ENCODE results near the gene SIK2. TPM values are rescaled to one million over a fixed set of nuclear protein-coding genes. Genes with fewer than 3 reads are reported as not detected.

The SIK2 gene
- total RNA-seq, 1 donor from 2014 or later, result 10.0 TPM

DNA sequence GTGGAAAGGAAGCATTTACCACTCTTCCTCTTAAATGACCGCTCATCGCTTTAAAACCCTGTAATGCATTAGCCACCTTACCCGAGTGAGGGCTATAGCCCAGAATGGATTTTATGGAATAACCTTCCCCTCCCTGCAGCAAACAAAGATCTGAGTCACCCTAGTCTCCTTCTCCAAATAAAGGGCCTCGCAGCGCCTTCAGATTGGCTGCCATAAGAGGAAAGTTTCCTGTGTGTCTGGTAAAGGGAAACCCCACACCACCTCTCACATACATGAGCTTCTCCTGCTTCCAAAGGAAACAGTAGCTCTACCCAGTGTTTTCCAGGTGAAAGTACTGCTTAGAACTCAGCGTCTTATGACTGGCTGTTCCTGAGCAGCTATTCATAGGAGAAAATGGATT lies 116.2 kb downstream of the SIK2 start:
- intact Hi-C loops (cut with micrococcal nuclease), result no loop called here
- peaks cover 4% of the 10 kb centered on the region for H3K9me3 Mint-ChIP-seq
- no peak overlapping the region for H3K27ac Mint-ChIP-seq
- peaks cover 82% of the 10 kb centered on the region for H3K36me3 Mint-ChIP-seq (ENCODE audit: low read depth)
- POLR2A ChIA-PET, result no interaction called here
- DNase-seq, result no peak
- no peak for ATAC-seq (ENCODE audit: low read depth)
- H3K4me1 Mint-ChIP-seq, result peaks cover 26% of the 10 kb centered on the region
- CTCF ChIA-PET, result no interaction called here
- H3K27me3 Mint-ChIP-seq, result no peaks in the 10 kb centered on the region
- H3K4me3 Mint-ChIP-seq, result no peak overlapping the region
- no peak for TF ChIP-seq CTCF (IDR thresholded peaks at IDR 0.05)

- TF ChIP-seq CTCF (IDR thresholded peaks at IDR 0.05), result no peak
- intact Hi-C loops (cut with micrococcal nuclease), result no loop called here
Observed at GRCh38 chr11:111718859-111719258, 116.6 kb downstream of the SIK2 start.

DNA sequence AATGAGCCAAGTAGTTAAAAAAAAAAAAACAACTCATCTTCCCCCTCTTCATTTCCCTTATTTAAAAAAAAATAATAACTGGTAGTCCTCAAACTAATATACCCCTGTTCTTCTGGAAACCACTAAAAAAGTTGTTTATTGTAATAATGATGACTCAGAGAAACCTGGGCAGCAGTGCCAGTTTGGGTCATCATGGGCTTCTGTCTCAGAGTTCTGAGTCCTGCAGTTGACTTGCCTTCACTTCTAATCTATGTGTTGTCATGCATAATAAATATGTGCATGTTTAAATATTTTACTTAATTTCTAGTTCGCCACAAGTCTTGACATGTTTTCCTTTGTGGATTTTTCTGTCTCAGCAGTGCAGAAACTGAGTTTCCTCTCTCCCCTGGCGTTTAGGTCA lies 117.1 kb downstream of the SIK2 start:
- Mint-ChIP-seq H3K27me3 (no peaks in the 10 kb centered on the region), H3K4me3 (no peak overlapping the region), H3K9me3 (peaks cover under 1% of the 10 kb centered on the region), H3K27ac (no peak overlapping the region), H3K36me3 (ENCODE audit: low read depth) (peaks cover 84% of the 10 kb centered on the region), H3K4me1 (peaks cover 20% of the 10 kb centered on the region)
- TF ChIP-seq CTCF (IDR thresholded peaks at IDR 0.05), result no peak
- ChIA-PET CTCF (no interaction called here), POLR2A (no interaction called here)
- intact Hi-C loops (cut with micrococcal nuclease), result no loop called here
- ATAC-seq (ENCODE audit: low read depth), result no peak
- DNase-seq, result no peak

More at GRCh38 chr11:111718859-111719258, 116.6 kb downstream of the SIK2 start:
- ATAC-seq (ENCODE audit: low read depth), result no peak
- Mint-ChIP-seq H3K36me3 (ENCODE audit: low read depth) (peaks cover 84% of the 10 kb centered on the region), H3K9me3 (peaks cover 4% of the 10 kb centered on the region), H3K27me3 (no peaks in the 10 kb centered on the region), H3K4me3 (no peak overlapping the region), H3K4me1 (peaks cover 25% of the 10 kb centered on the region), H3K27ac (no peak overlapping the region)
- POLR2A ChIA-PET, result no interaction called here
- no peak for DNase-seq
- CTCF ChIA-PET, result no interaction called here

DNA sequence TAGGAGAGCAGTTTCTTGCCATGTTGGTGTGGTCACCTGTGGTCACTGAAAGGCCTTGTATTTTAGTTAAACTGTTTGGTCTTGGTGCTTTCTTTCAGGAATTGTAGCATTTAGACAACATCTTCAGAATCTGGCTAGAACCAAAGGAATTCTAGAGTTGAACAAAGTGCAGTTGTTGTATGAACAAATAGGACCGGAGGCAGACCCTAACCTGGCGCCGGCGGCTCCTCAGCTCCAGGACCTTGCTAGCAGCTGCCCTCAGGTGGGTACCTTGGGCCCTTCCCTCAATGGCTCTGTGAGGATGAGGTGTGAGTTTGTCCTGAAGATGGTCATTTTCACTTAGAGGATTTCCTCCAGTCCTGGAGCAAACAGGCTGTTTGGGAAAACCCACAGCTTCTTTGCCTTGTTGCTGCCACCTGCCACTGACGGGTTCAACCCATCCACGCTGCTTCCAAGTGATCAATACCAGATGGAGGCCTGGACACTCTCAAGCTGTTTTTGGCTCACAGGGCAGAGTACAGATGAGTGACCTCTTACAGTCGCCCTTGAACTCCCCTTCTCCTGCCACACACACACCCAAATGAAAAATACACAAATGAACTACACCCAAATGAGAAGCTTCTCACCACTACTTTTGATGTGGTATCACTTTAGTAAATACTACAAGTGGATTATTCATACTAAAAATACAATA lies 118.7 kb downstream of the SIK2 start:
- Mint-ChIP-seq H3K27me3 (no peaks in the 10 kb centered on the region), H3K9me3 (no peaks in the 10 kb centered on the region), H3K27ac (no peak overlapping the region), H3K4me1 (peaks cover 9% of the 10 kb centered on the region), H3K36me3 (ENCODE audit: low read depth) (peaks cover 87% of the 10 kb centered on the region), H3K4me3 (no peak overlapping the region)
- ATAC-seq (ENCODE audit: low read depth), result no peak
- intact Hi-C loops (cut with micrococcal nuclease), result no loop called here
- no peak for TF ChIP-seq CTCF (IDR thresholded peaks at IDR 0.05)
- ChIA-PET CTCF (no interaction called here), POLR2A (no interaction called here)
- DNase-seq, result no peak

DNA sequence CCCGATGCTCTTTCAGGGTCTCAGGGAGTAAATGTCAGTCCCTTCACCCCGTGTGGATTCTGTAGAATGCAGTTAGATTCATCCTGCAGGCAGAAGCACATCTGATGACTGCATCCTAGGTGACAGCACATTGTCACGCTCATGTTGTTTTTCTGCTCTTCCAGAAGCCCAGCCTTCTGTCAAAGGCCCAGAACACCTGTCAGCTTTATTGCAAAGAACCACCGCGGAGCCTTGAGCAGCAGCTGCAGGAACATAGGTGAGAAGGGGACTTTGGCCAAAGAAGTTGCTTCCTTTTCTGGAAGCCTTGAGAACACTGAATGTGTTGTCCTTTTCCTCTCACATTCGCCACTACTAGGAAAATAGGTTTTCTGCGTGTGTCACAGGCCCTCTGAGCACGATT lies 120.3 kb downstream of the SIK2 start:
- CTCF ChIA-PET, result no interaction called here
- H3K4me3 Mint-ChIP-seq, result no peak overlapping the region
- intact Hi-C loops (cut with micrococcal nuclease), result no loop called here
- H3K9me3 Mint-ChIP-seq, result no peaks in the 10 kb centered on the region
- peaks cover 91% of the 10 kb centered on the region for H3K36me3 Mint-ChIP-seq (ENCODE audit: low read depth)
- DNase-seq, result no peak
- POLR2A ChIA-PET, result no interaction called here
- no peak for ATAC-seq (ENCODE audit: low read depth)
- no peak for TF ChIP-seq CTCF (IDR thresholded peaks at IDR 0.05)
- no peaks in the 10 kb centered on the region for H3K4me1 Mint-ChIP-seq
- H3K27me3 Mint-ChIP-seq, result no peaks in the 10 kb centered on the region
- H3K27ac Mint-ChIP-seq, result no peak overlapping the region
